HG02840 (cell line): ENCODE measurements around the gene ADH5.
"Not testable (repeated sequence)": the region's sequence is repeated elsewhere in the genome, so short reads cannot be mapped to it uniquely, and the experiment has no call there.

ENCODE experiments used
- ATAC-seq: cut with Tn5 transposase; IDR thresholded peaks from one replicate; pipeline ENCODE4 v1.9.1; 2021; ENCODE audit warnings: mild to moderate bottlenecking, moderate library complexity, moderate number of reproducible peaks; ENCODE audit not compliant: unreplicated experiment, low FRiP score

The ADH5 gene

DNA sequence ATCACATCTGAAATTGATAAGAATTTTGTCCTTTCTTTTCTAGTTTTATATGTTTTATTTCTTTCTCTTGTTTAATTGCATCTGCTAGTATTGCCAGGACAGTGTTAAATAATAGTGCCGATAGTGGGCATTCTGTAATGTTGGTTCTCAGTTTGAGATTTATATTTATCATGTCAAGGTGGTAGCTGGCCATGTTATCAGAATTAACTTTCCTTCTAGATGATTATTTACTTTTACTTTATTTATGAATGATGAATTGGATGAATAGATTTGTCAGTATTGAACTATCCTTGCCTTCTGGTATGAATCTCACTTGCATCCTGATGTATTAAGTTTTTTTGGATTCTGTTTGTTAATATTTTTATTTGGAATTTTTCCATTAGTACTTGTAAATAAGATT, 50.4 kb downstream of the ADH5 start:
- ATAC-seq, result no peak

DNA sequence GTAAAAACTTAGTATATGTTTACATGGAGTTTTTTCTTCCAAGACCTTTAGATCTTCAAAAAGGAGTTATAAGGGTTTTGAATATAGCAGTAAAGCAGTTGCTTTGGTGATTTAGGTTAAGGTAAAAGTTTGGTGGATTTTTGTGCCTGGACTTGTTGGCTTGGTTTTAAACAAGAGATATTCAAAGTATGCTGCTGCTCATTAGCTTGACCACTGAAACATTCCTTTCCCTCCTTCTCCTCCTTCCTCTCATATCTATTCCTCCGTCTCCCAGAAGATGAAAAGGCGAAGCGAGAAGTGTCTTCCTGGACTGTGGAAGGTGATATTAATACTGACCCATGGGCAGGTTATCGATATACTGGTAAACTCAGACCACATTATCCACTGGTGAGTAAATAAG, 54.6 kb downstream of the ADH5 start:
- no peak for ATAC-seq

DNA sequence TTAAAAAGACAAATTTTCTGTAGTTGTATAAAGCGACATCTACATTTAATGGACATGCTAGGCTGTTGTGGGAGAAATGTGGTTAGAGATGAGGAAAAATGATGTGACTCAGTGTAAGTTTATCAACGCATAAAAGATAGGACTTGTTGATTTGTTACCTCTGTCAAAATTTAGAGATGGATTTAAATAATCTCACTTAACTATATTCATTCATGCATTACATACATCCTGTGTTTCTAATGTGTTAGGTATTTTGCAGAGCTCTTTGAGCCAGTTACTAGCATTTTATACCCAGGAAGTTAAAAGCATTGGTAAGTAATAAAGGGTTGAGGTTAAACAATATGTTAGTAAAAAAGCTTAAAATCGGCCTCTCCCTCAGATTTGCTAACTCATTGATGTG, 58.7 kb downstream of the ADH5 start:
- no peak for ATAC-seq

DNA sequence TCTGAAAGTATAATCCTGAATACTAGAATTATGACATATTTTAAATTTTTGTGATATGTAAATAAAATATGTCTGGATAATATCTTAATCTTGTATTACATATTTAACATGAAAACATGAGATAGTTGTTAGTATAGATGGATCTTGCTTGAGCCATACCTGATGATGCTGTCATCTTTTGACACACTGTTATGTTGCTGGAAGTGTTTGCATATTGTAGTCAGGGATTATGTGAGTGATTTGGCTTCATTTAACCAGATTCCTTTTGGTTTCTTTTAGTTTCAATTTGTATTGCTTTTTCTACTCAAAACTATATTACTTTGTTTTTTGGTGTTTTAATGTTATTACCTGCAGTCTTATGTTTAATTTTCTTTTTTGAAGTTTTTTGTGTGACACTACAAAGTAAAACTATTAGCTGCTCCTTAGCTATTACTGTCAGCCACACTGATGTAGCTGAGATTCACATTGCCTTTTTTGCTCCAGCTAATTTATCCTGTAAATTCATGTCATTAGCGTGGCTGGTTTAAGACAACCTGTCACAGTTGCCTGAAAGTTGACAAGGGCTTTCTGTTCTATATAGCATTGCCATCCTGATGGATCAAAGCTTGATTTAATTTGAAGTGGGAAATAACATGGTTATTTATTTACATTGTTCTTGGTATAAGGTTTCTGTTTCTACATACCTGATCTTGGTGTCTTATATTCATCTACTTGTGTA, 59.4 kb downstream of the ADH5 start:
- ATAC-seq, result no peak

DNA sequence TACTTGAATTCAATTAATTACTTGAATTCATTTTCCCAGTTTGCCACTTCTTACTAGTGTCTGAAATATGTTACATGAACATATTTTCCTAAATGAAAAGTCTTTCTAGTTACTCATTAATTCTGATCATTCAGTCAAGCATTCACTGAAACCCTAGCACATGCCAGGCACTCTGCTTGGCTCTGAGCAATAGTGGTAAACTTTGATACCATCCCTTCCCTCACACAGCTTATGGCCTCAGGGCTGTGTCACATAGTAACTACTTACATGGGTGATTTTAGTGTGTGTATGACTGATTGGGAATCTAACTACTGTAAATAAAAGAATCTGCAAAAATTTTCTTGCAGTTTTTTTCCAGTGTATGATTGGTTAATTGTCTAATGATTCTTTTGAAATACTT, 60.4 kb downstream of the ADH5 start:
- ATAC-seq, result no peak

DNA sequence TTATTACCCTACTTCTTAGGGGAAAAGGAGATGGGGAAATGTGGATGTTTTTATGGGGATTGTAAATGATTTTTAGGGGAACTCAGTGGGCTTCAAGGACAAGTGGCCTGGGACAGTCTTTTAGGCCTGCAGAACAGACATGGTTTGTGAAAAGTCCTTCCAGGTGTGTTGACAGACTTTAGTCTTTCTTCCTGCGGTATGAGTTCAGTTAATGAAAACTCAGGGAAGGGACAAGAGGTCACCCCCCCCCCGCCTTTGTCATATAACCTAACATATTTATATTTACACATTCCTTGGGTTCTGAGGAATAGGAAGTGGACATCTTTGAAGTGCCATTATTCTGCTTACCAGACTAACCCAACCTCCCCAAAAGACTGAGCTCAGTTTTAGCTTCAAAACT, 61.3 kb downstream of the ADH5 start:
- ATAC-seq, result no peak

DNA sequence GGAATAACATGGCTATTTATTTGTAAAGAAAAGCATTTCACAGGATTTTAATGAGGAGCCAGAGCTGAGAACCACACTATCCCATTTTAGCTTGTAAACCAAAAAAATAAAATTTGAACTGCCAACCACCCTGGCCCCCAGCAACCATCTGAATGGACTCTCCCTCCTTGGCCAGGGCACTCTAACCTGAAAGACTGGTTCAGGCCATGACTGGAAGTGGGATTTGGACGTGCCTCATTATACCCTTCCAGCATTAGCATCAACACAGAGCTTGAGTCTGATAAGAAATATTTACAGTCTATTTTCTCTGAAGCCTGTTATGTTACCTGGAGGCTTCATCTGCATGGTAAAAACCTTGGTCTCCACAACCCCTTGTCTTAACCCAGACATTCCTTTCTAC, 63.1 kb downstream of the ADH5 start:
- no peak for ATAC-seq

DNA sequence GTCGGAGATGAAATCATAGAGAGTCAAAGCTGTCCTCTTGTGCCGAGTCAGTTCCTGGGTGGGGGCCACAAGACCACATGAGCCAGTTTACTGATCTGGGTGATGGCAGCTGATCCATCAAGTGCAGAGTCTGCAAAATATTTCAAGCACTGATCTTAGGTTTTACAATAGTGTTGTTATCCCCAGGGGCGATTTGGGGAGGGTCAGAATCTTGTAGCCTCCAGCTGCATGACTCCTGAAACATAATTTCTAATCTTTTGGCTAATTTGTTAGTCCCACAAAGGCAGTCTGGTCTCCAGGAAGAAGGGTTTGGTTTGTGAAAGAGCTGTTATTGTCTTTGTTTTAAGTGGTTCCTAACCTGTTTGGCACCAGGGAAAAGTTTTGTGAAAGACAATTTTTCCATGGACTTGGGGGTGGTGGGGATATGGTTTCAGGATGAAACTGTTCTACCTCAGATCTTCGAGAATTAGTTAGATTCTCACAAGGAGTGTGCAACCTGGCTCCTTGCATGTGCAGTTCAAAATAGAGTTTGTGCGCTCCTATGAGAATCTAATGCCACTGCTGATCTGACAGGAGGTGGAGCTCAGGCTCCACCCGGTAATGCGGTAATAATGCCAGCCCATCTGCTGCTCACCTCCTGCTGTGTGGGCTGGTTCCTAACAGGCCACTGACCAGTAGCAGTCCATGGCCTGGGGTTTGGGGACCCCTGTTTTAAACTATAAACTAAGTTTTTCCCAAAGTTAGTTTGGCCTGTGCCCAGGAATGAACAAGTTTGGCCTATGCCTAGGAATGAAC, 63.9 kb downstream of the ADH5 start:
- no peak for ATAC-seq

DNA sequence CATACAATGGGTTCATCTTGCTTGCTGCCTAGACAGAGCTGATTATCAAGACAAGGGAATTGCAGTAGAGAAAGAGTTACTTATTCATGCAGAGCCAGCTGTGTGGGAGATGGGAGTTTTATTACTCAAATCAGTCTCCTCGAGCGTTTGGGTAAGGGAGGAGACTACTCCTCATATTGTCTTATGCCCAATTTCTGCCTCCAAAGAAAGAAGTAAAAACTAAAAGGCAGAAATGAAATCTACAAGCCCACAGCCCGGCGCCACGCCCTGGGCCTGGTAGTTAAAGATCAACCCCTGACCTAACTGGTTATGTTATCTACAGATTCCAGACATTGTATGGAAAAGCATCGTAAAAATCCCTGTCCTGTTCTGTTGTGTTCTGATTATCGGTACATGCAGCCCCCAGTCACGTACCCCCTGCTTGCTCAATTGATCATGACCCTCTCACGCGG, 64.8 kb downstream of the ADH5 start:
- not testable (repeated sequence) for ATAC-seq

DNA sequence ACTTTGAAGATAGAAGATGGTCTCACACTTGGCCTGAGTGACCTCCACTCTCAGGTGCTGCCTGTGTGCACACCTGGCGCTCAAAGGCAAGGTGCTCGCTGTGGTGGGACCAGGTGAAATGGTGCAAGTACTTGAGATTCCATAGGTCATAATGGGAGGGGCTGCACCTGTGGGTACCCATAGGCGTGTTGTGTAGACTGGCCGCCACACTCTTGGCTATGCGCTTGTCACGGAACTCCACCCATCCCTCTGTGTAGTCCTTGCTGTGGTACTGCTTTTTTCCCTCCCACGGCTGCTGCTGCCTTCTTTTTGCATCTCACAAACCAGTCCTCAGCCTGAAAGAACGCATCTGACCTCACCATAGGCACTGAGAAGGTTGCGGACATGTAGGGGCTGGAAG, 66.0 kb downstream of the ADH5 start:
- ATAC-seq, result no peak

DNA sequence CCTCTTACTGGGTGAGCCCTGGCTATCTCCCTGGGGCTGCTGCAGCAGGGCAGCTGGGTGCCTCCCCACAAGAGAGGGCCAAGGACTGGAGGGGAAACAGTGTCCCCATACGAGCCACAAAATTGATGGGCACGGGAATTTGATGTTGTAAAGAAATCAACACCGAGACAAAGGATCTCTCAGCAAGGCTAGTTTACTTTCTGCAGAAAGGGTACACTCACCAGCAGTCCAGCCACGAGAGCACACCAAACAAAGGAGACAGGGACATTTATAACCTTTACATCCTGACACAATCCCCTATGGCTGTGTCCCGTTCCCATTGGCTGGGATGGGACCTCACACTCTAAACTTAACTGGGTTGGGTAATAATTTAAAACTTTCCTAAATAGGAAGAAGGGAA, 67.2 kb downstream of the ADH5 start:
- no peak for ATAC-seq
